ENCODE results near the gene ZIC5. TPM values are rescaled to one million over a fixed set of nuclear protein-coding genes. Genes with fewer than 3 reads are reported as not detected.
A peak's percentile ranks its signal among the peaks of the same experiment; 100 is the strongest.

Gene ZIC5
- total and polyA plus RNA-seq, 2 of the 13 experiments (the other 11 are each of a cell fraction or from before 2014, with no cell fraction given), result 0.02 to 0.07 TPM

GRCh38 chr13:99980824-99981734 lies 9.5 kb upstream of the ZIC5 start (continued):
- TF ChIP-seq ZNF263 (CRISPR knock-in tag; IDR thresholded peaks at IDR 0.05) (peak; percentile 5; the same call in 1 of the 2 replicates), ZFP90 (CRISPR knock-in tag; IDR thresholded peaks at IDR 0.05; ENCODE audit: borderline replicate concordance) (peak; percentile 68; the same call in 1 of the 2 replicates), HDAC2 (CRISPR knock-in tag; IDR thresholded peaks at IDR 0.05) (no peak), ZSCAN29 (CRISPR knock-in tag; conservative IDR thresholded peaks at IDR 0.05) (no peak), BRD4 (CRISPR knock-in tag; IDR thresholded peaks at IDR 0.05) (no peak), ZNF562 (CRISPR knock-in tag; IDR thresholded peaks at IDR 0.05; ENCODE audit: borderline replicate concordance) (no peak), IRF9 (CRISPR knock-in tag; IDR thresholded peaks at IDR 0.05; ENCODE audit: borderline replicate concordance) (no peak), PAWR (CRISPR knock-in tag; IDR thresholded peaks at IDR 0.05; ENCODE audit: borderline replicate concordance) (no peak), ZNF451 (CRISPR knock-in tag; IDR thresholded peaks at IDR 0.05) (0 out of 2 replicates have a peak, but pooled peaks have one; percentile 4), REXO4 (CRISPR knock-in tag; IDR thresholded peaks at IDR 0.05; ENCODE audit: borderline replicate concordance) (no peak), ARNTL (CRISPR knock-in tag; IDR thresholded peaks at IDR 0.05) (no peak), POGK (CRISPR knock-in tag; conservative IDR thresholded peaks at IDR 0.05) (no peak), SNAPC2 (CRISPR knock-in tag; IDR thresholded peaks at IDR 0.05) (no peak), ZNF225 (CRISPR knock-in tag; IDR thresholded peaks at IDR 0.05) (no peak), ZNF704 (CRISPR knock-in tag; IDR thresholded peaks at IDR 0.05; ENCODE audit: borderline replicate concordance) (no peak), ZNF446 (CRISPR knock-in tag; IDR thresholded peaks at IDR 0.05) (peak; percentile 50; the same call in 1 of the 2 replicates), CEBPB (IDR thresholded peaks at IDR 0.05; ENCODE audit: borderline replicate concordance, low read depth, low read length) (no peak)
